Mesenchymal stem cell (in vitro differentiated cells and primary cell): ENCODE results near the gene DGKZ.

Source experiments
- DNase-seq: peaks from one replicate; pipeline ENCODE4 v3.0.0-alpha.2; 2013
- H2AFZ ChIP-seq: one replicate; pipeline ENCODE4 v1.6.1; 2013; ENCODE audit warnings: low read depth, mild to moderate bottlenecking, control low read depth, inconsistent platforms, low read length, moderate library complexity
- H2AK5ac ChIP-seq: 2 replicates; pipeline ENCODE4 v1.6.1; 2013; ENCODE audit warnings: low read length, moderate library complexity, mild to moderate bottlenecking, inconsistent platforms; ENCODE audit not compliant: severe bottlenecking
- H2BK120ac ChIP-seq: one replicate; pipeline ENCODE4 v1.6.1; 2013; ENCODE audit warnings: low read depth, mild to moderate bottlenecking, inconsistent platforms, low read length, moderate library complexity
- H2BK12ac ChIP-seq, 2 experiments: one replicate each; pipeline ENCODE4 v1.6.1; 2013; ENCODE audit warnings: inconsistent platforms in 2 of 2, low read length in 2 of 2, mild to moderate bottlenecking in 2 of 2, moderate library complexity in 2 of 2, control low read depth in 1 of 2
- H2BK15ac ChIP-seq: one replicate; pipeline ENCODE4 v1.6.1; 2013; ENCODE audit warnings: mild to moderate bottlenecking, low read depth, inconsistent platforms; ENCODE audit not compliant: poor library complexity, severe bottlenecking
- H2BK5ac ChIP-seq: 2 replicates; pipeline ENCODE4 v1.6.1; 2013; ENCODE audit warnings: low read depth, mild to moderate bottlenecking, low read length, control low read depth, inconsistent platforms; ENCODE audit not compliant: poor library complexity, severe bottlenecking
- H3K14ac ChIP-seq, 2 experiments: one replicate each; pipeline ENCODE4 v1.6.1; 2013; ENCODE audit warnings: inconsistent platforms in 2 of 2, low read length in 2 of 2, control low read depth in 1 of 2, mild to moderate bottlenecking in 1 of 2, moderate library complexity in 1 of 2
- H3K18ac ChIP-seq, 2 experiments: one replicate each; pipeline ENCODE4 v1.6.1; 2013; ENCODE audit warnings: inconsistent platforms in 2 of 2, low read length in 2 of 2, control low read depth in 1 of 2, low read depth in 1 of 2, mild to moderate bottlenecking in 1 of 2
- H3K23ac ChIP-seq, 2 experiments: one replicate each; pipeline ENCODE4 v1.6.1; 2013; ENCODE audit warnings: inconsistent platforms in 2 of 2, low read length in 2 of 2, mild to moderate bottlenecking in 2 of 2, moderate library complexity in 2 of 2, control low read depth in 1 of 2
- H3K27ac ChIP-seq: 2 replicates; pipeline ENCODE4 v1.5.1; 2013; ENCODE audit warnings: mild to moderate bottlenecking, moderate library complexity, low read length, control low read depth, inconsistent platforms; ENCODE audit not compliant: poor library complexity, severe bottlenecking
- H3K27me3 ChIP-seq, 2 experiments: 2 replicates each; pipeline versions ENCODE4 v1.6.1 to v1.7.0; 2013; ENCODE audit warnings: low read length in 2 of 2, mild to moderate bottlenecking in 2 of 2, moderate library complexity in 2 of 2, control low read depth in 1 of 2, inconsistent platforms in 1 of 2; ENCODE audit not compliant: control insufficient read depth in 1 of 2, insufficient read depth in 1 of 2
- H3K36me3 ChIP-seq, 2 experiments: 2 replicates each; pipeline versions ENCODE4 v1.6.1 to v1.7.0; 2013; ENCODE audit warnings: low read length in 2 of 2, control low read depth in 1 of 2, inconsistent platforms in 1 of 2, low read depth in 1 of 2, mild to moderate bottlenecking in 1 of 2; ENCODE audit not compliant: insufficient read depth in 2 of 2, control insufficient read depth in 1 of 2
- H3K4ac ChIP-seq, 2 experiments: one replicate each; pipeline ENCODE4 v1.6.1; 2013; ENCODE audit warnings: inconsistent platforms in 2 of 2, low read length in 2 of 2, mild to moderate bottlenecking in 2 of 2, moderate library complexity in 2 of 2, control low read depth in 1 of 2, low read depth in 1 of 2
- H3K4me1 ChIP-seq: 2 replicates; pipeline ENCODE4 v1.6.1; 2013; ENCODE audit warnings: low read depth, low read length, control low read depth; ENCODE audit not compliant: control insufficient read depth, insufficient read depth
- H3K4me2 ChIP-seq: 2 replicates; pipeline ENCODE4 v1.6.1; 2013; ENCODE audit warnings: low read length, mild to moderate bottlenecking, inconsistent platforms; ENCODE audit not compliant: poor library complexity, severe bottlenecking
- H3K4me3 ChIP-seq, 2 experiments: 2 replicates each; pipeline versions ENCODE4 v1.5.1 to v1.7.0; 2013; ENCODE audit warnings: low read length in 2 of 2, mild to moderate bottlenecking in 2 of 2, control low read depth in 1 of 2, low read depth in 1 of 2; ENCODE audit not compliant: insufficient read depth in 1 of 2
- H3K79me1 ChIP-seq: replicated peaks from 2 replicates; pipeline ENCODE4 v1.6.1; 2013; ENCODE audit warnings: mild to moderate bottlenecking, control low read depth, low read length, inconsistent platforms; ENCODE audit not compliant: poor library complexity, severe bottlenecking
- H3K9ac ChIP-seq: 2 replicates; pipeline ENCODE4 v1.7.0; 2013; ENCODE audit warnings: mild to moderate bottlenecking, low read length, moderate library complexity
- H3K9me3 ChIP-seq: 2 replicates; pipeline ENCODE4 v1.7.0; 2013; ENCODE audit warnings: mild to moderate bottlenecking, low read length; ENCODE audit not compliant: control insufficient read depth
- H4K8ac ChIP-seq: one replicate; pipeline ENCODE4 v1.6.1; 2013; ENCODE audit warnings: inconsistent platforms, mild to moderate bottlenecking, low read length, moderate library complexity
- H4K91ac ChIP-seq: one replicate; pipeline ENCODE4 v1.6.1; 2013; ENCODE audit warnings: mild to moderate bottlenecking, low read length, inconsistent platforms
- WGBS: methylation state at CpG from one replicate; pipeline ENCODE4 v1.1.7; 2013; ENCODE audit warnings: mixed read lengths; 5-methylcytosine and 5-hydroxymethylcytosine counted together

DGKZ gene

DNA sequence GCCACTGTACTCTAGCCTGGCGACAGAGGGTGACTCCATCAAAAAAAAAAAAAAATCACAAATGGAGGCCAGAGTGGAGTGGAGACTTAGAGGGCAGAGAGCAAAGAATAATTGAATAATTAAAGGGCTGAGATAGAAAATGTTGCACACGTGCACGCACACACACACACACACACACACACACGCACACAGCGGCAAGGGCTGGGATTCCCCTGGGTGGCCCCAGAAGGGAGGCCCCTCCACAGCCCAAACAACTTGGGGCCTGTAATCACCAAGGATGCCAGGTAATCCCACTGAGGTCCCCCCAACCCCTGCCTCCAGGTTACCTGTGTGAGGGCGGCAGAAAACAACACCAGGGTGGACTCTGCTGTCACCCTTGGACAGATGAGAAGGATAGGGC is 12.0 kb upstream of the DGKZ start:
- no peak overlapping the region for H4K8ac ChIP-seq

DNA sequence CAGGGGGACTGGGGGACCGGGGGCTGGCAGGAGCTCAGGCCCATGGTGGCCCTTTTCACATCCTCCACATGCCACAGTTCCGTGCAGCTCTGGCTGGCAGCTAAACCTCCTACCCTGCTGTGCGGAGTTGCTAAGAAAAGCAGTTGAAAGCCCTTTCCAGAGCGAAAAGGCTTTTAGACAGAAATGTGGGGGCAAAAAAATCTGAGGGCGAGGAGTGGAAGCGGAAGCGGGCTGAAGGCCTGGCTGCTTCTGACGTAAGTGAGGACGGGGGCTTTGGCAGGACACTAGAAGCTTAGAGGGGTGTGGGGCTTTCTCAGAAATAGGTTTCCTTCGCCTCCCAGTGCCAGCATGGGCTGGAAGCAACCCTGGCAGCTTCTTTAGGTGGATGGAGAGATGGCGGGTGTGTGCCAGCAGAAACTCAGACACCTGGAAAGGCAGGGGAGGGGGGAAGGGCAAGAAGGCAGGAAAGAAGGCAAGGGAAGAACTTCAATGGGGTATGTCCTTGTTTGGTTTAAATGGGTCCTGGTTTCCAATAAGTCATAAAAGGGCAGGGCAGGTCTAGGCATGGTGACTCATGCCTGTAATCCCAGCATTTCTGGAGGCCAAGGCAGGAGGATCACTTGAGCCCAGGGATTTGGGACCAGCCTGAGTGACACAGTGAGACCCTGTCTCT is 11.2 kb upstream of the DGKZ start:
- no peak for DNase-seq
- Histone ChIP-seq H3K27me3 (peaks cover 35 to 47% of the 10 kb centered on the region in 2 experiments), H2AFZ (no peak overlapping the region), H4K91ac (peak overlapping the region; percentile 16), H3K9me3 (no peaks in the 10 kb centered on the region), H3K27ac (no peak overlapping the region), H4K8ac (no peak overlapping the region), H3K9ac (no peak overlapping the region), H2AK5ac (no peak overlapping the region), H3K79me1 (no peaks in the 10 kb centered on the region), H3K14ac (no peak overlapping the region), H3K4ac (no peak overlapping the region), H3K18ac (no peak overlapping the region), H2BK15ac (peak overlapping the region; percentile 26), H3K4me2 (no peak overlapping the region), H2BK120ac (no peak overlapping the region), H2BK5ac (no peak overlapping the region), H2BK12ac (no peak overlapping the region), H3K4me1 (peaks cover 32% of the 10 kb centered on the region), H3K36me3 (no peaks in the 10 kb centered on the region), H3K23ac (no peak overlapping the region), H3K4me3 (no peak overlapping the region)
- WGBS: 88% methylated on average over 11 of the region's 11 CpGs

More for the DNA sequence above, 12.0 kb upstream of the DGKZ start:
- Histone ChIP-seq H3K27ac (no peak overlapping the region), H3K9ac (no peak overlapping the region), H3K18ac (no peak overlapping the region), H3K23ac (no peak overlapping the region), H3K4me2 (no peak overlapping the region), H2AFZ (no peak overlapping the region), H2BK120ac (no peak overlapping the region), H2AK5ac (no peak overlapping the region), H4K91ac (no peak overlapping the region), H2BK5ac (no peak overlapping the region), H3K27me3 (peaks cover 43 to 49% of the 10 kb centered on the region in 2 experiments), H3K4ac (no peak overlapping the region), H3K4me1 (peaks cover 35% of the 10 kb centered on the region), H3K14ac (no peak overlapping the region), H3K36me3 (no peaks in the 10 kb centered on the region), H2BK15ac (peak overlapping the region; percentile 26), H3K4me3 (no peak overlapping the region), H3K9me3 (no peaks in the 10 kb centered on the region), H2BK12ac (peak overlapping the region in 1 of 2 experiments; percentile 37), H3K79me1 (no peaks in the 10 kb centered on the region)
- WGBS: 88% methylated on average over 5 of the region's 6 CpGs
- no peak for DNase-seq

DNA sequence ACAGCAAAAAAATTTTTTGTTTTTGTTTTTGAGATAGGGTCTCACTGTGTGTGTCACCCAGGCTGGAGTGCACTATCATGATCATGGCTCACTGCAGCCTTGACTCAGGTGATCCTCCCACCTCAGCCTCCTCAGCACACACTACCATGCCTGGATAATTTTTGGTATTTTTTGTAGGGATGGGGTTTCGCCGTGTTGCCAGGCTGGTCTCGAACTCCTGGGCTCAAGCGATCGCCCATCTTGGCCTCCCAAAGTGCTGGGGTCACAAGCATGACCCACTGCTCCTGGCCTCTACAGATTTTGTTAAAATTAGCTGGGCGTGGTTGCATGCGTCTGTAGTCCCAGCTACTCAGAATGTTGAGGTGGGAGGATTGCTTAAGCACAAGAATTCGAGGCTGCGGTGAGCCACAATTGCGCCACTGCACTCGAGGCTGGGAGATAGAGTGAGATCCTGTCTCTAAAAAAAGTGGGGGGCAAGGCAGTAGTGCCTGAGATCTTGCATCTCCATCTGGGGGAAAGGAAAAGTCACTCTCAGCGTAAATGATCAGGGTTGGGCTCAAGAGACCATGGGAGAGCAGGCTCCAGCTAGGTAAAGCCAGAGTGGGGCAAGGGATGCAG is 10.6 kb upstream of the DGKZ start:
- Histone ChIP-seq H3K4me1 (peaks cover 33% of the 10 kb centered on the region), H3K18ac (no peak overlapping the region), H3K4me3 (no peak overlapping the region), H3K27me3 (peaks cover 29 to 47% of the 10 kb centered on the region in 2 experiments), H4K8ac (no peak overlapping the region), H3K79me1 (no peaks in the 10 kb centered on the region), H4K91ac (peak overlapping the region; percentile 21), H3K4ac (no peak overlapping the region), H2BK12ac (no peak overlapping the region), H3K9ac (no peak overlapping the region), H3K23ac (no peak overlapping the region), H3K27ac (no peak overlapping the region), H3K9me3 (no peaks in the 10 kb centered on the region), H3K36me3 (no peaks in the 10 kb centered on the region), H2BK120ac (no peak overlapping the region), H2BK5ac (no peak overlapping the region), H3K4me2 (no peak overlapping the region), H2AK5ac (no peak overlapping the region), H3K14ac (no peak overlapping the region), H2AFZ (no peak overlapping the region), H2BK15ac (no peak overlapping the region)
- peak; percentile 41 for DNase-seq
- WGBS: 91% methylated on average over 12 of the region's 12 CpGs

DNA sequence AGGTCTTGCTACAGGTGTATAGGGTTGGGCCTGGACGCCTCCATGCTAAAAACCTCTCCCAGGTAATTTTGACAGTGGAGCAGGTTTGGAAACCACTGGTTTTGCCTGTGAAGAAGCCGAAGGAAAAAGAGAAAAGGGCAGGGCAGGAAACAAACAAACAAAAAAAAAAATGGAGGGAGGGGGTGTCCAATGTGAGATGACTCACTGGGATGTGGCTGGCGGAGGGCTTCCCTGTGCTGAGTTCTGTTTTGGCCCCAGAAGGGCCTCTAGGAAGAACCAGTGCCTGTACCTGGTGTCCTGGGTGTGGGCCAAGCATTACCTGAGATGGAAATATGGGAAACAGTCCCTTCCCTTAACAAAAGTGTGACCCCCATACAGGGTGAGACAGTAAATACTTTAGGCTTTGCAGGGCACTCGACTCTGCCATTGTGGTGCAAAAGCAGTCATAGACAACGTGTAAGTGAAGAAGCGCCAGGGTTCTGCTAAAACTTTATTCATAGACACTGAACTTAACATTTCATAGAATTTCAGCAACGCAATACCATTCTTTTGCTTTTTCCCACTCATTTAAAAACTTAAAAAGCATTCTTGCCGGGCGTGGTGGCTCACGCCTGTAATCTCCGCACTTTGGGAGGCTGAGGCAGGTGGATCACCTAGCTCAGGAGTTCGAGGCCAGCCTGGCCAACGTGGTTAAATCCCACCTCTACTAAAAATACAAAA is 9.5 kb upstream of the DGKZ start:
- Histone ChIP-seq H3K36me3 (no peaks in the 10 kb centered on the region), H3K27ac (no peak overlapping the region), H2BK120ac (no peak overlapping the region), H2AFZ (no peak overlapping the region), H4K8ac (no peak overlapping the region), H2AK5ac (no peak overlapping the region), H3K18ac (no peak overlapping the region), H3K79me1 (no peaks in the 10 kb centered on the region), H2BK5ac (no peak overlapping the region), H3K4me1 (peaks cover 34% of the 10 kb centered on the region), H2BK15ac (no peak overlapping the region), H3K4me2 (no peak overlapping the region), H3K4ac (no peak overlapping the region), H3K4me3 (no peak overlapping the region), H3K27me3 (peaks cover 20 to 47% of the 10 kb centered on the region in 2 experiments), H3K23ac (no peak overlapping the region), H3K9me3 (no peaks in the 10 kb centered on the region), H3K9ac (no peak overlapping the region), H2BK12ac (no peak overlapping the region), H3K14ac (no peak overlapping the region), H4K91ac (no peak overlapping the region)
- 85% methylated on average over 13 of the region's 13 CpGs for WGBS
- DNase-seq: no peak
